D721Med (cell line): ENCODE results near the gene KLK1.
A peak's percentile ranks its signal among the peaks of the same experiment; 100 is the strongest.
"Not testable (repeated sequence)": the region's sequence is repeated elsewhere in the genome, so short reads cannot be mapped to it uniquely, and the experiment has no call there.

Experiments used
- DNase-seq: peaks from one replicate; pipeline ENCODE4 v3.0.0; 2011; ENCODE audit warnings: low spot score; ENCODE audit not compliant: insufficient read length
- FAIRE-seq: peaks from 2 replicates; lab custom pipeline; 2011; peaks lifted over from hg19 to GRCh38; lab: Jason Lieb, UNC
- TF ChIP-seq, protein P1 (sequence below): IDR thresholded peaks from 2 replicates; pipeline ENCODE4 v1.5.1; 2012; ENCODE audit warnings: mild to moderate bottlenecking, control low read depth; ENCODE audit not compliant: insufficient read depth; ENCODE audit errors: missing control alignments

Gene KLK1

DNA sequence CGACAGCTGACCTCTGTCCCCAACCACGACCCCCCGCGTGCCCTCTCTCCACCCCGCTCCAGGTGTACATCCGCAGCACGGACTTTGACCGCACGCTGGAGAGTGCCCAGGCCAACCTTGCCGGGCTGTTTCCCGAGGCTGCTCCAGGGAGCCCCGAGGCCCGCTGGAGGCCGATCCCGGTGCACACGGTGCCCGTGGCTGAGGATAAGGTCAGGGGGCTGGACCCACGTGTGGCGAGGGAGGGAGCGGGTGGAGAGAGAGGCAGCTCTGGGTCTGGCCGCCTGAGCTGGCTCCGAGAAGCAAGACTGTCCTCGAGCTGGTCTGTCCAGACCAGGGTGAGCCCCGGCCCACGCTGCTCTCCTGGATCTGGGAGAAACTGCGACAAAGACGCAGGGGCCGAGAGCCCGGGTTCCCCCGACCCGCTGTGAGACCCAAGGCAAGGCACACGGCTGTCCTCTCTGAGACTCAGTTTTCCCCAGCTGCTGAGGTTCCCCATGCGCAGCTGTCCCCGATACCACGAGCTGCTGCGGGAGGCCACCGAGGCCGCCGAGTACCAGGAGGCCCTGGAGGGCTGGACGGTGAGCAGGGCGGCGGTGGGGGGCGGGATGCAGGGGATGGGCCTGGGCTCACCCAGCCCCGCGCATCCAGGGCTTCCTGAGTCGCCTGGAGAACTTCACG, 31.9 kb downstream of the KLK1 start:
- TF ChIP-seq, protein P1, sequence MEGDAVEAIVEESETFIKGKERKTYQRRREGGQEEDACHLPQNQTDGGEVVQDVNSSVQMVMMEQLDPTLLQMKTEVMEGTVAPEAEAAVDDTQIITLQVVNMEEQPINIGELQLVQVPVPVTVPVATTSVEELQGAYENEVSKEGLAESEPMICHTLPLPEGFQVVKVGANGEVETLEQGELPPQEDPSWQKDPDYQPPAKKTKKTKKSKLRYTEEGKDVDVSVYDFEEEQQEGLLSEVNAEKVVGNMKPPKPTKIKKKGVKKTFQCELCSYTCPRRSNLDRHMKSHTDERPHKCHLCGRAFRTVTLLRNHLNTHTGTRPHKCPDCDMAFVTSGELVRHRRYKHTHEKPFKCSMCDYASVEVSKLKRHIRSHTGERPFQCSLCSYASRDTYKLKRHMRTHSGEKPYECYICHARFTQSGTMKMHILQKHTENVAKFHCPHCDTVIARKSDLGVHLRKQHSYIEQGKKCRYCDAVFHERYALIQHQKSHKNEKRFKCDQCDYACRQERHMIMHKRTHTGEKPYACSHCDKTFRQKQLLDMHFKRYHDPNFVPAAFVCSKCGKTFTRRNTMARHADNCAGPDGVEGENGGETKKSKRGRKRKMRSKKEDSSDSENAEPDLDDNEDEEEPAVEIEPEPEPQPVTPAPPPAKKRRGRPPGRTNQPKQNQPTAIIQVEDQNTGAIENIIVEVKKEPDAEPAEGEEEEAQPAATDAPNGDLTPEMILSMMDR, result no peak
- DNase-seq (peak; percentile 11), FAIRE-seq (no peak)

DNA sequence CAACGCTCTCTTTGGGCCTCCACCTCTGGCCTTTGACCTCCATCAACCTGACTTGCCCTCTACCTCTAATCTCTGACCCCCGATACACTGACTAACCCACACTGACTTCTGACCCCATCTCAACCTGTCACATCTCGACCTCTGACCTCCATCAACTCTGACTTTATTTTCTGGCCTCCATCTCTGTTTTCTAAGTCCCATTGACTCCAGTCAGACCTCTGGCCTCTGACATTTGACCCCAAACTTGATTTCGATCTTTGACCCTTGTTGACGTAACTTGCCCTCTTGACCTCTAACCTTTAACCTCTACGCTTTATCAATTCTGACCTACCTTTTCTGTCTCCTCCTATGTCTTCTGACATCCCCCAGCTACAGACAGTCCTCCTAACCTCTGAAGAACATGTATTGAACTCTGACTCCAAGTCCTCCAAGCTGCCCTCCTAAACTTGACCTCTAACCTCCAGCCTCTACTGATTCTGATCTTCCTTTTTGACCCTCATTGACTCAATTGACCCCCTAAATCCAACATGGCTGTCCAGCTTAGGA, 32.6 kb downstream of the KLK1 start:
- FAIRE-seq, result no peak
- DNase-seq, result no peak
- TF ChIP-seq, protein P1, result no peak

DNA sequence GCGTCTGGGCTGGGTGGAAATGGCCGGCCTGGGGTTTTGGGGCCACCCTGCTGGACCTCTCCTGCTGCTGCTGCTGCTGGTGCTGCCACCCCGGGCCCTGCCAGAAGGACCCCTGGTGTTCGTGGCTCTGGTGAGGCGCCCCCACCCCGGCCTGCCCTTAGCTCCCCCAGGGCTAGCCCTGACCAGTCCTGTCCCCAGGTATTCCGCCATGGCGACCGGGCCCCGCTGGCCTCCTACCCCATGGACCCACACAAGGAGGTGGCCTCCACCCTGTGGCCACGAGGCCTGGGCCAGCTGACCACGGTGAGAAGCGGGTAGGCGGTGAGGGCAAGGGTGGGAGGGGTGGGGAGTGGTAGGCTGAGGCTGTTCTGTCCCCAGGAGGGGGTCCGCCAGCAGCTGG, 33.2 kb downstream of the KLK1 start, which contains the start of gene ACP4:
Gene ACP4, plus strand, starts transcription at position 20 of the 400 bp plus-strand sequence. Its CDS starts 0 bp downstream, at position 20.
- DNase-seq, result no peak
- no peak for FAIRE-seq
- TF ChIP-seq, protein P1, result no peak

DNA sequence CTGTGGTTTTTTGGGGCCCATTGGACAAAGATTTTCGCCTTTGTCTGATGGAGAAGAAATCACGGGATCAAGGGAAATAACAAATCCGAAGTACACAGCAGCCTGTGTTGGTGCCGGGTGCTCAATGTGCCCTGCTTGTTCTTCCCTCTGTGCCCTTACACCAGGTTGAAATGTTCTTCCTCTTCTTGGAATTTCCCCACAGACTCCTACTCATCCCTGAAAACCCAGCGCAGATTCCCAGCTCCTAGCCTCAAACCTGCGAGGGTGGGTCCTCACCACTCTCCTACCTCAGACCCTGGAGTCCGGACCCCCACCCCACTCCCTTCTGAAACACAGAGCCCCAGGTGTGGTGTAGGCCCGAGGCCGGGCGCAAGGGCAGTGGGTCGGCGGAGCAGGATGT, 38.3 kb downstream of the KLK1 start:
- DNase-seq, result no peak
- no peak for FAIRE-seq
- TF ChIP-seq, protein P1, result no peak

DNA sequence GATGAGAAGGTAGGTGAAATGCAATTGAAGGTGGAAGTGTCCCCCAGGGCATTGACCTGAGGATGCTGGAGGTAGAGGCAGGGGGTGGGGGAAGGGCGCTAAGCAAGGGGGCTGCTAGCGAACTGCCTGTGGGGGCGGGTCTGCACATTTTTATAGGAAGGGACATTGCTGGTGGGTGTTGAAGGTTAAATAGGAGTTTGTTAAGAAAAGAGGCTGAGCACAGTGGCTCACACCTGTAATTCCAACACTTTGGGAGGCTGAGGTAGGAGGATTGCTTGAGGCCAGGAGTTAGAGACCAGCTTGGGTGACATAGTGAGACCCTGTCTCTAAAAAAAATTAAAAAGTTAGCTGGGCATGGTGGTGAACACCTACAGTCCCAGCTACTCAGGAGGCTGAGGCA, 38.9 kb downstream of the KLK1 start:
- TF ChIP-seq, protein P1, result no peak
- no peak for DNase-seq
- FAIRE-seq, result no peak

DNA sequence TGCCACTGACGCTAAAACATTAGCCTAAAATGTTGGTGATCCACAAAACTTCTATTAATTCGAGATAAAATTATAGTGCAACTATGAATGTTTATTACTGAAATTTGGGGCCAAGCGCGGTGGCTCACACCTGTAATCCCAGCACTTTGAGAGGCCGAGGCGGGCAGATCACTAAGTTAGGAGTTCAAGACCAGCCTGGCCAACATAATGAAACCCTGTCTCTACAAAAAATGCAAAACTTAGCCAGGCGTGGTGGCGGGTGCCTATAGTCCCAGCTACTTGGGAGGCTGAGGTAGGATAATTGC, 39.8 kb downstream of the KLK1 start:
- DNase-seq, FAIRE-seq: not testable (repeated sequence)

DNA sequence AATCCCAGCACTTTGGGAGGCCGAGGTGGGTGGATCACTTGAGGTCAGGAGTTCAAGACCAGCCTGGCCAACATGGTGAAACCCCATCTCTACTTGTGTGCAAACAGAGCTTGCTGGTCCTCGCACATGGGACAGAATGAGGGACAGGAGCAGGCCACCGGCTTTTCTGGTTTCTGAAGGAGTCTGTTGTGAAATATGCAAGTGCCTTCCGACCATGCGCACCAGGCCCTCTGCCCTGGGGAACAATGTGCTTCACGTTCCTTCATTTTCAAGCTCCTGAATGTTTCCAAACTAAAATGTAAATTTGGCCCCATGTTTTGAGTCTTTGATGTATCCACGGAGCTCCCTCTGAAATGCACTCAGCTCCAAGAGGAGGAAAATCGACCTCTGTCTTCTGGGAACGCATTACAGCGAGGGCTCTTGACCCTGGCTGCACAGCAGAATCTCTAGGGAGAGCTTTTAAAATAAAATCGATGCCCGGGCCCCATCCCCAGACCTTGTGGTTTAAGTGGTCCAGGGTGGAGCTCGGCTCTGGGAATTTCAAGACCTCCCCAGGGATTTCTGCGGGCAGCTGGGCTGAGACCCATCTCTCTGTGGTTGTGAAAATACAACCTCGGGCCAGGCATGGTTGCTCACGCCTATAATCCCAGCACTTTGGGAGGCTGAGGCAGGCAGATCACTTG, 42.7 kb downstream of the KLK1 start:
- DNase-seq, result no peak
- TF ChIP-seq, protein P1, result no peak
- no peak for FAIRE-seq
